Measurements from ENCODE around the gene RUSC2. TPM values are rescaled to one million over a fixed set of nuclear protein-coding genes. Genes with fewer than 3 reads are reported as not detected.

The RUSC2 gene
- polyA plus RNA-seq, 1 donor from 2014 or later: 46.4 TPM

GRCh38 chr9:35464141-35465025 is 25.5 kb upstream of the RUSC2 start:
- no peak overlapping the region for H2AFZ ChIP-seq (ENCODE audit: low read depth, low read length)
- no peaks in the 10 kb centered on the region for H3F3A ChIP-seq (ENCODE audit: insufficient read depth, low read length, poor library complexity, severe bottlenecking)
- H3K9me3 ChIP-seq (ENCODE audit: low read length): no peaks in the 10 kb centered on the region
- TF ChIP-seq SMC3 (conservative IDR thresholded peaks at IDR 0.05; ENCODE audit: poor library complexity): no peak
- TF ChIP-seq CTCF (IDR thresholded peaks at IDR 0.05; ENCODE audit: poor library complexity, severe bottlenecking): no peak
- TF ChIP-seq RAD21 (conservative IDR thresholded peaks at IDR 0.05): no peak
- no peak for TF ChIP-seq REST (IDR thresholded peaks at IDR 0.05; ENCODE audit: borderline replicate concordance)
- TF ChIP-seq EZH2 (IDR thresholded peaks at IDR 0.05; ENCODE audit: borderline replicate concordance, insufficient read depth, low read length, poor library complexity, severe bottlenecking): no peak
- no peak for TF ChIP-seq POLR2AphosphoS5 (IDR thresholded peaks at IDR 0.05)
- TF ChIP-seq EP300 (conservative IDR thresholded peaks at IDR 0.05; ENCODE audit: poor library complexity, severe bottlenecking): no peak
- no peak for TF ChIP-seq MXI1 (conservative IDR thresholded peaks at IDR 0.05; ENCODE audit: poor library complexity, severe bottlenecking)
- no peak for TF ChIP-seq TAF1 (IDR thresholded peaks at IDR 0.05; ENCODE audit: low read depth)
- H3K4me2 ChIP-seq (ENCODE audit: low read length): no peak overlapping the region
- H3K36me3 ChIP-seq (ENCODE audit: insufficient read depth, low read length): no peaks in the 10 kb centered on the region
- H4K20me1 ChIP-seq (ENCODE audit: insufficient read depth): no peaks in the 10 kb centered on the region
- H3K27me3 ChIP-seq (ENCODE audit: insufficient read depth, low read depth, low read length): no peaks in the 10 kb centered on the region
- H3K9me2 ChIP-seq (ENCODE audit: insufficient read depth, low read length): no peaks in the 10 kb centered on the region
- no peak overlapping the region for H3K9ac ChIP-seq (ENCODE audit: low read length)
- no peak overlapping the region for H3K4me3 ChIP-seq (ENCODE audit: low read length)
- H3K79me2 ChIP-seq (replicated peaks; ENCODE audit: insufficient read depth, low read length): no peaks in the 10 kb centered on the region
- H3K27ac ChIP-seq (ENCODE audit: low read length): no peak overlapping the region

GRCh38 chr9:35470340-35470739 is 19.6 kb upstream of the RUSC2 start:
- Histone ChIP-seq H3K9me3 (ENCODE audit: low read length) (no peaks in the 10 kb centered on the region), H2AFZ (ENCODE audit: low read depth, low read length) (no peak overlapping the region), H3K9me2 (ENCODE audit: insufficient read depth, low read length) (no peaks in the 10 kb centered on the region), H3K27ac (ENCODE audit: low read length) (no peak overlapping the region), H3K4me3 (ENCODE audit: low read length) (no peak overlapping the region), H4K20me1 (ENCODE audit: insufficient read depth) (no peaks in the 10 kb centered on the region), H3F3A (ENCODE audit: insufficient read depth, low read length, poor library complexity, severe bottlenecking) (no peaks in the 10 kb centered on the region), H3K79me2 (replicated peaks; ENCODE audit: insufficient read depth, low read length) (no peaks in the 10 kb centered on the region), H3K4me2 (ENCODE audit: low read length) (no peak overlapping the region), H3K27me3 (ENCODE audit: insufficient read depth, low read depth, low read length) (no peaks in the 10 kb centered on the region), H3K36me3 (ENCODE audit: insufficient read depth, low read length) (no peaks in the 10 kb centered on the region), H3K9ac (ENCODE audit: low read length) (no peak overlapping the region)
- no peak for TF ChIP-seq MXI1 (conservative IDR thresholded peaks at IDR 0.05; ENCODE audit: poor library complexity, severe bottlenecking)
- no peak for TF ChIP-seq EZH2 (IDR thresholded peaks at IDR 0.05; ENCODE audit: borderline replicate concordance, insufficient read depth, low read length, poor library complexity, severe bottlenecking)
- no peak for TF ChIP-seq SMC3 (conservative IDR thresholded peaks at IDR 0.05; ENCODE audit: poor library complexity)
- no peak for TF ChIP-seq EP300 (conservative IDR thresholded peaks at IDR 0.05; ENCODE audit: poor library complexity, severe bottlenecking)
- no peak for TF ChIP-seq TAF1 (IDR thresholded peaks at IDR 0.05; ENCODE audit: low read depth)
- TF ChIP-seq CTCF (IDR thresholded peaks at IDR 0.05; ENCODE audit: poor library complexity, severe bottlenecking): no peak
- TF ChIP-seq REST (IDR thresholded peaks at IDR 0.05; ENCODE audit: borderline replicate concordance): no peak

Data from neural cell (in vitro differentiated cells).